Kidney epithelial cell (primary cell): ENCODE results near the gene RAPGEF6. TPM values are rescaled to one million over a fixed set of nuclear protein-coding genes. Genes with fewer than 3 reads are reported as not detected.

Experiments
- DNase-seq: peaks from one replicate; pipeline ENCODE4 v3.0.0-alpha.2; 2010; ENCODE audit warnings: low read depth
- H3K27me3 ChIP-seq: 2 replicates; pipeline ENCODE4 v1.6.0; 2011; ENCODE audit warnings: low read length; ENCODE audit not compliant: control insufficient read depth, insufficient read depth
- H3K36me3 ChIP-seq: 2 replicates; pipeline ENCODE4 v1.5.1; 2011; ENCODE audit warnings: low read length; ENCODE audit not compliant: control insufficient read depth, insufficient read depth
- H3K4me3 ChIP-seq: 2 replicates; pipeline ENCODE4 v1.5.1; 2011; ENCODE audit warnings: low read depth, mild to moderate bottlenecking, control low read depth, low read length
- total RNA-seq: library from RNA; depleted of rRNA; stranded (reverse); fragments of >200 nt; gene quantifications from 2 replicates; pipeline ENCODE4 v1.2.3, GENCODE V29; 2015
- TF ChIP-seq, protein P1 (sequence below): IDR thresholded peaks from 2 replicates; pipeline ENCODE4 v1.5.1; 2011; ENCODE audit warnings: mild to moderate bottlenecking, moderate library complexity, low read length, control low read depth, inconsistent platforms; ENCODE audit not compliant: insufficient read depth, poor library complexity, severe bottlenecking

The RAPGEF6 gene
- total RNA-seq, 1 donor from 2014 or later: 10.0 TPM

DNA sequence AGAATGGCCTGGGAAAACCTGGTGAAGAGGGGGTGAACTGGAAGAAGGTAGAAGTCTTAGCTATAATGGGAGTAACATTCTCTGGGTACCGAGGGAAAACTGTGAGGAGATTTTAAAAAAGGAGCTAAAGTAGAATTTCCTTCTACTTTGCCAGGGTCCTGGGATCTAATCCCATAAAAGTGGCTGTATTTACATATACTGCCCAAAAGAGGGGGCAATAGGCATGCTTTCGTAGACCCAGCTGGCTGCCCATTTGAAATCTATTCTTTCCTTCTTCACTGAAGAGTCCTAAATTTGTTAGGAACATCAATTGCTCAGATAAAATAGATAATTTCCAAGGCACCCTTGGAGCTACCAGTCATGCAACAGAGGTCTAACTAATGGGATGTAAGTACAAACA is 212.0 kb downstream of the RAPGEF6 start:
- Histone ChIP-seq H3K36me3 (no peaks in the 10 kb centered on the region), H3K27me3 (no peaks in the 10 kb centered on the region), H3K4me3 (no peak overlapping the region)
- TF ChIP-seq, protein P1, sequence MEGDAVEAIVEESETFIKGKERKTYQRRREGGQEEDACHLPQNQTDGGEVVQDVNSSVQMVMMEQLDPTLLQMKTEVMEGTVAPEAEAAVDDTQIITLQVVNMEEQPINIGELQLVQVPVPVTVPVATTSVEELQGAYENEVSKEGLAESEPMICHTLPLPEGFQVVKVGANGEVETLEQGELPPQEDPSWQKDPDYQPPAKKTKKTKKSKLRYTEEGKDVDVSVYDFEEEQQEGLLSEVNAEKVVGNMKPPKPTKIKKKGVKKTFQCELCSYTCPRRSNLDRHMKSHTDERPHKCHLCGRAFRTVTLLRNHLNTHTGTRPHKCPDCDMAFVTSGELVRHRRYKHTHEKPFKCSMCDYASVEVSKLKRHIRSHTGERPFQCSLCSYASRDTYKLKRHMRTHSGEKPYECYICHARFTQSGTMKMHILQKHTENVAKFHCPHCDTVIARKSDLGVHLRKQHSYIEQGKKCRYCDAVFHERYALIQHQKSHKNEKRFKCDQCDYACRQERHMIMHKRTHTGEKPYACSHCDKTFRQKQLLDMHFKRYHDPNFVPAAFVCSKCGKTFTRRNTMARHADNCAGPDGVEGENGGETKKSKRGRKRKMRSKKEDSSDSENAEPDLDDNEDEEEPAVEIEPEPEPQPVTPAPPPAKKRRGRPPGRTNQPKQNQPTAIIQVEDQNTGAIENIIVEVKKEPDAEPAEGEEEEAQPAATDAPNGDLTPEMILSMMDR: peak; percentile 31
- no peak for DNase-seq

DNA sequence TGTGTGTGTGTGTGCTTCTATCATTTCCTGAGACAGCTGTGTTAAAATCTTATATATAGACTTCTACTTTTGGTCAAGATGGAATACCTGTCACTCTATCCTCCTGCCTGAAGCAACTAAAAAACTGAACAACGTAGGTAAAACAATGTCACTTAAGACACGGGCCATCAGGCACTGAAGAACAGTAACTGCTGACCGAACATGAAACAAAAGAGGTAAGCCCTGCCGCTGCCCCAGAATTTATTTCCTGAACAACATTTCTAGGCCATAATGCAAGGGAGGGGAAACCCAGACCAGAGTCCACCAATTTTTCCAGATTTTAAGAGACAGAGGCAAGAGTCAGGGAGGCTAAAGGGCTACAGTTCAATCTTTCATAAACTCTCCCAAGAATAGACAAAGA is 215.2 kb downstream of the RAPGEF6 start:
- TF ChIP-seq, protein P1: no peak
- Histone ChIP-seq H3K36me3 (no peaks in the 10 kb centered on the region), H3K4me3 (no peak overlapping the region), H3K27me3 (no peaks in the 10 kb centered on the region)
- DNase-seq: no peak

DNA sequence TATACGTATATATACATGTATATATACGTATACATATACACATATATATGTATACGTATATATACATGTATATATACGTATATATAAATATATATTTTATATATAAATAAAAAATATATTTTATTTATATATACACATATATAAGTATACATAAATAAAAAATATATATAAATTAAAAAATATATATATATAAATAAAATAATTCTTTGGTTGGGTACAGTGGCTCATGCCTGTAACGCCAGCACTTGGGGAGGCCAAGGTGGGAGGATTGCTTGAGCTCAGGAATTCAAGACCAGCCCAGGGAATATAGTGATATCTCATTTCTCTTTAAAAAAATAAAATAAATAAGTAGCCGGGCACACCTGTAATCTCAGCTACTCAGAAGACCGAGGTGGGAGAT is 216.2 kb downstream of the RAPGEF6 start:
- no peak overlapping the region for H3K4me3 ChIP-seq
- no peaks in the 10 kb centered on the region for H3K36me3 ChIP-seq
- DNase-seq: no peak
- TF ChIP-seq, protein P1: no peak
- no peaks in the 10 kb centered on the region for H3K27me3 ChIP-seq

DNA sequence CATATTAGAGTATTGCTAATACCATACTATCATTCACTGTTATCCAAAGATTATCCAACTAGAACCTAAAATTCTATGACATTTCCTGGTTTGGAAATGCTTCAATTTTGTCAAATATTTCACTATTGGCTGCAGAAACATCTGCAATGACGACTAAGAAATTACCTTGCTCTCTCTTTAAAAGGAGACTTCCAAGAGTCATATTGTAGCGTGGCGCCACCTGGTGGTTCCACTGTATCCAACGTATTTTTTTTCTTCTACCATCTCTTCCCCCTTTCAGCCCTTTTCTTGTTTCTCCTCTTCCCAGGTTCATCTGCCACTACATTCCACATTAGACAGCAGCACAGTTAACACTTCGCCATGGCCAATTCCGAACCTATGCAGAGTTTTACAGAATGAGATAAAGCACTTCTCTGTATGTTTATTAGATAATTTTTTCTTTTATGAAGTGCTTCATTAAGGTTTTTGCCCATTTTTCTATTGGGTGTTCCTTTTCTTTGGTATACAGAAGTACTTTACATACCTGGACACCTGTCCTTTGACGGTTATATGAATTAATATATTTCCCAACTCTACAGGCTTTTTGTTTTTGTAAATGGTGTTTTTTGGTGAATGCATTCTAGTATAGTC is 217.7 kb downstream of the RAPGEF6 start:
- no peaks in the 10 kb centered on the region for H3K27me3 ChIP-seq
- DNase-seq: peak; percentile 19
- H3K36me3 ChIP-seq: no peaks in the 10 kb centered on the region
- H3K4me3 ChIP-seq: no peak overlapping the region
- TF ChIP-seq, protein P1: peak; percentile 78

DNA sequence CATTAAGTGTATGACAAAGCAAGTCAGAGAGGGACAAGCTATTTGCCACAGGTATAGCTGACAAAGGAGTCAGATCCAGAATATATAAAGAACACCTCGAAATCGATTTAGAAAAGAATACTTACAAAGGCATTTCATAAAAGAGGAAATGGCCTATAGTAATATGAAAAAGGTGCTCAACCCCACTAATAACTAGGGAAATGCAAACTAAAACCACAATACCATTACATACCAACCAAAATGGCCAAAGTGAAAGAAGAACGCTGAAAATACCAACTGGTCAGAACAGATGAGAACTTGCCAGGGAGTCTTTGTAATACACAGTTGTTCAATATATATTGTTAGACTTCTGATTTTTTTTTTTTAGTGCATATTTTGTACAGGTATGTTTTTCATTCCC is 218.3 kb downstream of the RAPGEF6 start:
- no peak for DNase-seq
- no peaks in the 10 kb centered on the region for H3K27me3 ChIP-seq
- H3K4me3 ChIP-seq: no peak overlapping the region
- H3K36me3 ChIP-seq: no peaks in the 10 kb centered on the region
- TF ChIP-seq, protein P1: no peak
